ENCODE data around the gene F2RL3. TPM values are rescaled to one million over a fixed set of nuclear protein-coding genes. Genes with fewer than 3 reads are reported as not detected.
A peak's percentile ranks its signal among the peaks of the same experiment; 100 is the strongest.

The F2RL3 gene
- total and polyA plus RNA-seq, 9 of the 15 experiments (the other 6 are each of a cell fraction or from before 2014, with no cell fraction given): 1.4 to 27.6 (median 11.9) TPM

DNA sequence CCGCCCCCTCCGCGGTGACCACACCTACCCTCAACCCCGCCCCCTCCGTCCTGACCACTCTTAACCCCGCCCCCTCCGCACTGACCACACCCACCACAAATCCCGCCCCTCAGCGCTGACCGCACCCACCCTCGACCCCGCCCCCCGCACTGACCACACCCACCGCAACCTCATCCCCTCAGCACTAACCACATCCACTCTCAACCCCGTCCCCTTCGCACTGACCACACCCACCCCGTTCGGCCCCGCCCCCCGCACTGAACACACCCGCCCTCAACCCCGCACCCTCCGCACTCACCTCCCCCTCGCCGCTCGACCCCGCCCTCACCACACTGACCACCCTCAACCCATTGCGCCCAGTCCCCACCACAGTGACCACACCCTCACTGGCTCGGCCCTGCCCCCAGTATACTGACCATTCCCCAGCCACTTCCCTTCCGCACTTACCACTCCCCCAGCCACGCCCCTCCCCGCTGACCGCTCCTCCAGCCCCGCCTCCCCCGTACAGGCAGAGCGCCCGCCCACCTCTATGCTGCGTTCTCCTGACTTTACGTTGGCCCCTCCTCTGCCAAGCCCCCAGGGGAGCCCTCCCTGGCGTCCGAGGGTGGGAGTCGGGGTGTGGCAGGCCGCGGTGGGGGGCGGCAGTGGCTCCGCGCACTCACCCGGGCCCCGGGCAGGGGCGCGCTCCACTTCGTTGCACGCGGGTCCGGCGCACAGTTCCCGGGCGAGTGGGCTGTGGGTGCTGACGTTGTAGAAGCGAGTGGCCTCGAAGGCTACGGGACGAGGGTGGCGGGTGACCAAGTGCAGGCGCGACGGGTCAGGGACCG is 8.4 kb downstream of the F2RL3 start (continued):
- TF ChIP-seq MIER1 (IDR thresholded peaks at IDR 0.05; ENCODE audit: low read depth) (no peak), NR2C2 (CRISPR knock-in tag; IDR thresholded peaks at IDR 0.05) (no peak), NR2C2 (tag; IDR thresholded peaks at IDR 0.05) (peak; percentile 56; the same call in 1 of the 2 replicates), SPI1 (IDR thresholded peaks at IDR 0.05; ENCODE audit: borderline replicate concordance, low read depth, low read length) (peak; percentile 80), ZNF124 (CRISPR knock-in tag; IDR thresholded peaks at IDR 0.05) (peak; percentile 71; the same call in 1 of the 2 replicates), ZNF644 (tag; IDR thresholded peaks at IDR 0.05; ENCODE audit: low read depth) (no peak), THRAP3 (IDR thresholded peaks at IDR 0.05; ENCODE audit: borderline replicate concordance) (no peak), CBX8 (IDR thresholded peaks at IDR 0.05; ENCODE audit: borderline replicate concordance, extremely low read depth, low read depth, low read length, poor library complexity, severe bottlenecking) (no peak), MAZ (CRISPR knock-in tag; conservative IDR thresholded peaks at IDR 0.05 in 1 of 2, IDR thresholded peaks at IDR 0.05 in 1 of 2) (peak; percentile 84 to 93), HDAC6 (IDR thresholded peaks at IDR 0.05; ENCODE audit: low read depth, low read length) (no peak), NR1H2 (CRISPR knock-in tag; IDR thresholded peaks at IDR 0.05) (no peak), HDAC8 (tag; IDR thresholded peaks at IDR 0.05) (no peak), ZNF146 (CRISPR knock-in tag; IDR thresholded peaks at IDR 0.05; ENCODE audit: unreplicated experiment) (no peak), DPF2 (IDR thresholded peaks at IDR 0.05) (no peak), NBN (IDR thresholded peaks at IDR 0.05; ENCODE audit: low read depth) (0 out of 2 replicates have a peak, but pooled peaks have one; percentile 19), ETS2 (tag; IDR thresholded peaks at IDR 0.05; ENCODE audit: borderline replicate concordance, poor library complexity, severe bottlenecking) (no peak), ZNF239 (CRISPR knock-in tag; IDR thresholded peaks at IDR 0.05) (no peak), U2AF1 (optimal IDR thresholded peaks at IDR 0.05; ENCODE audit: low read depth, low read length) (peak; percentile 78), ZNF707 (CRISPR knock-in tag; conservative IDR thresholded peaks at IDR 0.05) (no peak), GABPB2 (CRISPR knock-in tag; conservative IDR thresholded peaks at IDR 0.05) (0 out of 2 replicates have a peak, but pooled peaks have one; percentile 32), SIN3A (IDR thresholded peaks at IDR 0.05; ENCODE audit: borderline replicate concordance in 2 of 2, control insufficient read depth in 1 of 2, low read depth in 2 of 2, low read length in 2 of 2) (peak in 1 of 2 experiments; percentile 4; a peak in 1 of 4 replicates), KLF1 (tag; IDR thresholded peaks at IDR 0.05) (no peak)
- TF ChIP-seq, protein P1, sequence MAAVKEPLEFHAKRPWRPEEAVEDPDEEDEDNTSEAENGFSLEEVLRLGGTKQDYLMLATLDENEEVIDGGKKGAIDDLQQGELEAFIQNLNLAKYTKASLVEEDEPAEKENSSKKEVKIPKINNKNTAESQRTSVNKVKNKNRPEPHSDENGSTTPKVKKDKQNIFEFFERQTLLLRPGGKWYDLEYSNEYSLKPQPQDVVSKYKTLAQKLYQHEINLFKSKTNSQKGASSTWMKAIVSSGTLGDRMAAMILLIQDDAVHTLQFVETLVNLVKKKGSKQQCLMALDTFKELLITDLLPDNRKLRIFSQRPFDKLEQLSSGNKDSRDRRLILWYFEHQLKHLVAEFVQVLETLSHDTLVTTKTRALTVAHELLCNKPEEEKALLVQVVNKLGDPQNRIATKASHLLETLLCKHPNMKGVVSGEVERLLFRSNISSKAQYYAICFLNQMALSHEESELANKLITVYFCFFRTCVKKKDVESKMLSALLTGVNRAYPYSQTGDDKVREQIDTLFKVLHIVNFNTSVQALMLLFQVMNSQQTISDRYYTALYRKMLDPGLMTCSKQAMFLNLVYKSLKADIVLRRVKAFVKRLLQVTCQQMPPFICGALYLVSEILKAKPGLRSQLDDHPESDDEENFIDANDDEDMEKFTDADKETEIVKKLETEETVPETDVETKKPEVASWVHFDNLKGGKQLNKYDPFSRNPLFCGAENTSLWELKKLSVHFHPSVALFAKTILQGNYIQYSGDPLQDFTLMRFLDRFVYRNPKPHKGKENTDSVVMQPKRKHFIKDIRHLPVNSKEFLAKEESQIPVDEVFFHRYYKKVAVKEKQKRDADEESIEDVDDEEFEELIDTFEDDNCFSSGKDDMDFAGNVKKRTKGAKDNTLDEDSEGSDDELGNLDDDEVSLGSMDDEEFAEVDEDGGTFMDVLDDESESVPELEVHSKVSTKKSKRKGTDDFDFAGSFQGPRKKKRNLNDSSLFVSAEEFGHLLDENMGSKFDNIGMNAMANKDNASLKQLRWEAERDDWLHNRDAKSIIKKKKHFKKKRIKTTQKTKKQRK (IDR thresholded peaks at IDR 0.05; ENCODE audit: borderline replicate concordance, low read depth, low read length): no peak
- TF ChIP-seq, protein P2, sequence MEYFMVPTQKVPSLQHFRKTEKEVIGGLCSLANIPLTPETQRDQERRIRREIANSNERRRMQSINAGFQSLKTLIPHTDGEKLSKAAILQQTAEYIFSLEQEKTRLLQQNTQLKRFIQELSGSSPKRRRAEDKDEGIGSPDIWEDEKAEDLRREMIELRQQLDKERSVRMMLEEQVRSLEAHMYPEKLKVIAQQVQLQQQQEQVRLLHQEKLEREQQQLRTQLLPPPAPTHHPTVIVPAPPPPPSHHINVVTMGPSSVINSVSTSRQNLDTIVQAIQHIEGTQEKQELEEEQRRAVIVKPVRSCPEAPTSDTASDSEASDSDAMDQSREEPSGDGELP (CRISPR knock-in tag; IDR thresholded peaks at IDR 0.05; ENCODE audit: borderline replicate concordance): peak; percentile 54; the same call in 1 of the 2 replicates
